Large intestine (tissue), 3 donors: ENCODE data around the gene GSTT4. TPM values are rescaled to one million over a fixed set of nuclear protein-coding genes. Genes with fewer than 3 reads are reported as not detected.
"Not testable (repeated sequence)": the region's sequence is repeated elsewhere in the genome, so short reads cannot be mapped to it uniquely, and the experiment has no call there.

Experiments used
- DNase-seq, 2 donors: peaks; one replicate each; pipeline versions ENCODE4 v3.0.0 to v3.0.0-alpha.2; 2013
- H3K27ac ChIP-seq: one replicate; pipeline ENCODE4 v1.5.1; 2013; ENCODE audit warnings: low read length
- H3K27me3 ChIP-seq: 2 replicates; pipeline ENCODE4 v1.6.1; 2013; ENCODE audit warnings: low read length; ENCODE audit not compliant: control insufficient read depth, insufficient read depth
- H3K36me3 ChIP-seq: 2 replicates; pipeline ENCODE4 v1.6.1; 2013; ENCODE audit warnings: low read length; ENCODE audit not compliant: control insufficient read depth, insufficient read depth
- H3K4me1 ChIP-seq: one replicate; pipeline ENCODE4 v1.6.1; 2013; ENCODE audit warnings: low read length; ENCODE audit not compliant: control insufficient read depth, insufficient read depth
- H3K4me3 ChIP-seq: one replicate; pipeline ENCODE4 v1.5.1; 2013; ENCODE audit warnings: low read length
- H3K9me3 ChIP-seq: one replicate; pipeline ENCODE4 v1.6.1; 2013; ENCODE audit warnings: mild to moderate bottlenecking, low read depth, low read length, moderate library complexity; ENCODE audit not compliant: control insufficient read depth
- WGBS: methylation state at CpG from one replicate; pipeline ENCODE4 v1.1.5; 2013; ENCODE audit warnings: low lambda C conversion rate; ENCODE audit not compliant: insufficient coverage; 5-methylcytosine and 5-hydroxymethylcytosine counted together
- polyA plus RNA-seq: library from polyadenylated mRNA; unstranded; fragments of 120-200 nt; gene quantifications from one replicate; pipeline ENCODE4 v1.2.1, GENCODE V29; 2013

Gene GSTT4
- polyA plus RNA-seq, 1 donor: not detected

GRCh38 chr22:24008022-24008283, 2.7 kb upstream of the GSTT4 start:
- no peak for DNase-seq
- no peaks in the 10 kb centered on the region for H3K36me3 ChIP-seq
- WGBS: no CpG with 5 or more reads among the region's 1 CpG
- no peaks in the 10 kb centered on the region for H3K9me3 ChIP-seq
- peaks cover 16% of the 10 kb centered on the region for H3K4me1 ChIP-seq
- H3K4me3 ChIP-seq: no peak overlapping the region
- no peaks in the 10 kb centered on the region for H3K27me3 ChIP-seq
- no peak overlapping the region for H3K27ac ChIP-seq

GRCh38 chr22:24007253-24008021, 2.2 kb upstream of the GSTT4 start:
- Histone ChIP-seq H3K9me3 (no peaks in the 10 kb centered on the region), H3K27me3 (no peaks in the 10 kb centered on the region), H3K36me3 (no peaks in the 10 kb centered on the region), H3K4me3 (no peak overlapping the region), H3K4me1 (peaks cover 15% of the 10 kb centered on the region), H3K27ac (no peak overlapping the region)
- 86% methylated on average over 1 of the region's 8 CpGs for WGBS
- no peak for DNase-seq

- Histone ChIP-seq H3K4me1 (peaks cover 12% of the 10 kb centered on the region), H3K27ac (no peak overlapping the region), H3K4me3 (no peak overlapping the region), H3K36me3 (no peaks in the 10 kb centered on the region), H3K9me3 (no peaks in the 10 kb centered on the region), H3K27me3 (no peaks in the 10 kb centered on the region)
- WGBS: no CpG with 5 or more reads among the region's 6 CpGs
- no peak for DNase-seq
Measured at GRCh38 chr22:24006914-24007214, 1.6 kb upstream of the GSTT4 start.

GRCh38 chr22:24006207-24006913, 1.1 kb upstream of the GSTT4 start:
- Histone ChIP-seq H3K27ac (no peak overlapping the region), H3K9me3 (no peaks in the 10 kb centered on the region), H3K27me3 (no peaks in the 10 kb centered on the region), H3K36me3 (no peaks in the 10 kb centered on the region), H3K4me1 (peaks cover 12% of the 10 kb centered on the region), H3K4me3 (no peak overlapping the region)
- WGBS: no CpG with 5 or more reads among the region's 10 CpGs
- no peak for DNase-seq

GRCh38 chr22:24003887-24004286, 1.4 kb downstream of the GSTT4 start:
- H3K4me3 ChIP-seq: no peak overlapping the region
- peaks cover 8% of the 10 kb centered on the region for H3K4me1 ChIP-seq
- no peaks in the 10 kb centered on the region for H3K27me3 ChIP-seq
- no peaks in the 10 kb centered on the region for H3K36me3 ChIP-seq
- no peak overlapping the region for H3K27ac ChIP-seq
- no CpG with 5 or more reads among the region's 9 CpGs for WGBS
- no peak for DNase-seq
- H3K9me3 ChIP-seq: no peaks in the 10 kb centered on the region

- no peak for DNase-seq
- Histone ChIP-seq H3K9me3 (no peaks in the 10 kb centered on the region), H3K27me3 (no peaks in the 10 kb centered on the region), H3K4me1 (no peaks in the 10 kb centered on the region), H3K4me3 (no peak overlapping the region), H3K36me3 (no peaks in the 10 kb centered on the region), H3K27ac (no peak overlapping the region)
- no CpG with 5 or more reads among the region's 5 CpGs for WGBS
Measured at GRCh38 chr22:24002851-24003250, 2.4 kb downstream of the GSTT4 start.

GRCh38 chr22:24002272-24002671, 3.0 kb downstream of the GSTT4 start:
- H3K4me1 ChIP-seq: no peaks in the 10 kb centered on the region
- no peak overlapping the region for H3K27ac ChIP-seq
- H3K27me3 ChIP-seq: no peaks in the 10 kb centered on the region
- no peak overlapping the region for H3K4me3 ChIP-seq
- no peaks in the 10 kb centered on the region for H3K36me3 ChIP-seq
- H3K9me3 ChIP-seq: no peaks in the 10 kb centered on the region
- 93% methylated on average over 3 of the region's 10 CpGs for WGBS
- no peak for DNase-seq

GRCh38 chr22:24001314-24001713, 3.9 kb downstream of the GSTT4 start:
- 93% methylated on average over 2 of the region's 9 CpGs for WGBS
- Histone ChIP-seq H3K36me3 (no peaks in the 10 kb centered on the region), H3K27ac (no peak overlapping the region), H3K9me3 (no peaks in the 10 kb centered on the region), H3K4me3 (no peak overlapping the region), H3K27me3 (no peaks in the 10 kb centered on the region), H3K4me1 (no peaks in the 10 kb centered on the region)
- no peak for DNase-seq

GRCh38 chr22:23999779-24000178, 5.5 kb downstream of the GSTT4 start:
- not testable (repeated sequence) for DNase-seq, H3K9me3 ChIP-seq, H3K4me3 ChIP-seq, H3K27me3 ChIP-seq, H3K36me3 ChIP-seq, H3K4me1 ChIP-seq, H3K27ac ChIP-seq
- WGBS: no CpG with 5 or more reads among the region's 7 CpGs

GRCh38 chr22:23997092-23997491, 8.2 kb downstream of the GSTT4 start:
- Histone ChIP-seq H3K27ac (no peak overlapping the region), H3K9me3 (no peaks in the 10 kb centered on the region), H3K4me1 (no peaks in the 10 kb centered on the region), H3K4me3 (no peak overlapping the region), H3K36me3 (no peaks in the 10 kb centered on the region), H3K27me3 (no peaks in the 10 kb centered on the region)
- no peak for DNase-seq
- no CpG with 5 or more reads among the region's 3 CpGs for WGBS

- H3K4me1 ChIP-seq, H3K27ac ChIP-seq, H3K4me3 ChIP-seq, H3K36me3 ChIP-seq, H3K9me3 ChIP-seq, H3K27me3 ChIP-seq, DNase-seq: not testable (repeated sequence)
- no CpG with 5 or more reads among the region's 4 CpGs for whole genome bisulfite sequencing
Measured at GRCh38 chr22:23993581-23994177, 11.6 kb downstream of the GSTT4 start.
